Thyroid gland (tissue), 4 donors: ENCODE measurements around the gene NUDT13.

Experiments
- CTCF ChIP-seq, 6 experiments: fragments of 200-600 bp in 3 of 6; fragments of 450-650 bp in 3 of 6; sonication (generic) in 3 of 6; IDR thresholded peaks; one replicate each; pipeline ENCODE4 v1.5.1; 2016 to 2019; ENCODE audit warnings: antibody characterized with exemption in 6 of 6, mild to moderate bottlenecking in 2 of 6, inconsistent platforms in 1 of 6, moderate library complexity in 1 of 6
- POLR2A ChIP-seq, 2 donors: fragments of 450-650 bp; IDR thresholded peaks; one replicate each; pipeline ENCODE4 v1.6.1; 2017; ENCODE audit warnings: antibody characterized with exemption in 2 of 2, mild to moderate bottlenecking in 2 of 2, moderate library complexity in 1 of 2

DNA sequence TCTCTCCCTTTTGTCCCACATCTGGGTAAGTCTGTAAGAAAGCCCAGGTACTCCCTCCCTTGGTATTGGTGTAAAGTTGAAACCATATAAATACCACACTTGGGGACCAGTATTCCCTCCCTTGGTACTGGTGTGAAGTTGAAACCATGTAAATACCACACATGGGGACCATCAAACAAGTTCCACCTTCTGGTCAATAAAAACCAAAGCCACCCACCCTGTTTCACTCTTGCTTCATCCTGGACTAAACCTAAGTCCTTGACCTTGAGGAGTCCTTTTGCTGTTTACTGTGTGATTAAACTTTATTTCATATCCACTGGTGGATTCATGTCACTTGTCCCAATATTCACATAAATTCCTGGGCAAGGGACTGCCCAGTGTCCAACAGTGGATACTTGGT is 22.0 kb upstream of the NUDT13 start:
- TF ChIP-seq CTCF (IDR thresholded peaks at IDR 0.05) (no peak), POLR2A (IDR thresholded peaks at IDR 0.05) (no peak)
